Measurements from ENCODE around the gene FNDC11. TPM values are rescaled to one million over a fixed set of nuclear protein-coding genes. Genes with fewer than 3 reads are reported as not detected.

The FNDC11 gene
- total and polyA plus RNA-seq, 2 donors (not counting 3 experiments of a cell fraction or from before 2014, with no cell fraction given), result 0.71 to 1.9 TPM

DNA sequence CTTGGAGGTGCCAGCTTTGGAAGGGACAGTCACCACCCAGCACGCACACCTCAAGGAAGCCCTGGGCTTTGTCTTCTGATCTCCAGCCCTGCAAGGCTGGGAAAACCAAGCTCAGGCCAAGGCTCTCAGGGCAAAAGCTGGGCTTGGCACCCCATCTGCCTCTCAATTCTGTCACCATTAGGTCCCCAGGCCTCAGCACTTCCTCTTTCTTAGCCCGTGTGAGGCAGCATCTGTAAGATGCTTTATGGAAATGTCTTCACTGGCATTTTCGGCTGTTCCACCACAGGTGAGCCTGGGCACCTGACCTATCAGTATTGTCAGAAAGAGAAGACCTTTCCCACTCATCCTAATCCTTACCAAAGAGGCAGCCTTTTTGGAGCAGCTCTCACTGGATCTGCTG is 48.4 kb downstream of the FNDC11 start:
- Histone ChIP-seq H3K9me3 (replicated peaks; ENCODE audit: control insufficient read depth, insufficient read depth, low read length) (no peaks in the 10 kb centered on the region), H3K9ac (replicated peaks; ENCODE audit: extremely low read depth, insufficient read depth, low read length) (no peak overlapping the region), H3K4me2 (ENCODE audit: insufficient read depth, low read length) (no peak overlapping the region), H3K27ac (ENCODE audit: insufficient read depth, low read depth, low read length) (no peak overlapping the region), H3K4me1 (ENCODE audit: control insufficient read depth, extremely low read depth, insufficient read depth, low read length) (no peaks in the 10 kb centered on the region), H4K20me1 (replicated peaks; ENCODE audit: control insufficient read depth, extremely low read depth, insufficient read depth, low read length) (no peaks in the 10 kb centered on the region), H3K9me1 (replicated peaks; ENCODE audit: control insufficient read depth, extremely low read depth, insufficient read depth, low read length) (no peaks in the 10 kb centered on the region), H3K79me2 (ENCODE audit: control insufficient read depth, insufficient read depth, low read length) (peaks cover 6% of the 10 kb centered on the region), H2AFZ (ENCODE audit: low read depth, low read length) (no peak overlapping the region), H3K4me3 (replicated peaks in 1 of 3; ENCODE audit: insufficient read depth in 1 of 3, low read depth in 1 of 3, low read length in 3 of 3) (no peak overlapping the region), H3K27me3 (ENCODE audit: control insufficient read depth in 2 of 2, insufficient read depth in 2 of 2, low read length in 2 of 2) (no peaks in the 10 kb centered on the region), H3K36me3 (ENCODE audit: control insufficient read depth in 2 of 2, extremely low read depth in 1 of 2, insufficient read depth in 2 of 2, low read length in 2 of 2) (peaks cover 5 to 11% of the 10 kb centered on the region in 2 experiments)
- dilution Hi-C loops (cut with MboI; ENCODE audit: extremely low pct_ligation_motif_present, low sequenced_read_pairs) (no loop called here), intact Hi-C loops (cut with micrococcal nuclease) (no loop called here)
- no peak for TF ChIP-seq MYC (IDR thresholded peaks at IDR 0.05; ENCODE audit: low read depth, low read length)
- TF ChIP-seq FOS (IDR thresholded peaks at IDR 0.05; ENCODE audit: borderline replicate concordance, insufficient read depth, low read length), result no peak
- no peak for TF ChIP-seq POLR2A (IDR thresholded peaks at IDR 0.05; ENCODE audit: low read depth, low read length)
- TF ChIP-seq EZH2 (IDR thresholded peaks at IDR 0.05; ENCODE audit: borderline replicate concordance, low read depth, low read length, severe bottlenecking), result no peak
- no peak for TF ChIP-seq POLR2AphosphoS5 (IDR thresholded peaks at IDR 0.05; ENCODE audit: insufficient read depth, low read depth, low read length)
- no peak for TF ChIP-seq JUN (IDR thresholded peaks at IDR 0.05; ENCODE audit: borderline replicate concordance, insufficient read depth, insufficient read length, low read depth)
- TF ChIP-seq, protein P1, sequence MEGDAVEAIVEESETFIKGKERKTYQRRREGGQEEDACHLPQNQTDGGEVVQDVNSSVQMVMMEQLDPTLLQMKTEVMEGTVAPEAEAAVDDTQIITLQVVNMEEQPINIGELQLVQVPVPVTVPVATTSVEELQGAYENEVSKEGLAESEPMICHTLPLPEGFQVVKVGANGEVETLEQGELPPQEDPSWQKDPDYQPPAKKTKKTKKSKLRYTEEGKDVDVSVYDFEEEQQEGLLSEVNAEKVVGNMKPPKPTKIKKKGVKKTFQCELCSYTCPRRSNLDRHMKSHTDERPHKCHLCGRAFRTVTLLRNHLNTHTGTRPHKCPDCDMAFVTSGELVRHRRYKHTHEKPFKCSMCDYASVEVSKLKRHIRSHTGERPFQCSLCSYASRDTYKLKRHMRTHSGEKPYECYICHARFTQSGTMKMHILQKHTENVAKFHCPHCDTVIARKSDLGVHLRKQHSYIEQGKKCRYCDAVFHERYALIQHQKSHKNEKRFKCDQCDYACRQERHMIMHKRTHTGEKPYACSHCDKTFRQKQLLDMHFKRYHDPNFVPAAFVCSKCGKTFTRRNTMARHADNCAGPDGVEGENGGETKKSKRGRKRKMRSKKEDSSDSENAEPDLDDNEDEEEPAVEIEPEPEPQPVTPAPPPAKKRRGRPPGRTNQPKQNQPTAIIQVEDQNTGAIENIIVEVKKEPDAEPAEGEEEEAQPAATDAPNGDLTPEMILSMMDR (IDR thresholded peaks at IDR 0.05; ENCODE audit: extremely low read depth in 1 of 2, insufficient read depth in 1 of 2, low read depth in 1 of 2, low read length in 2 of 2), result no peak
- TF ChIP-seq, protein P2, sequence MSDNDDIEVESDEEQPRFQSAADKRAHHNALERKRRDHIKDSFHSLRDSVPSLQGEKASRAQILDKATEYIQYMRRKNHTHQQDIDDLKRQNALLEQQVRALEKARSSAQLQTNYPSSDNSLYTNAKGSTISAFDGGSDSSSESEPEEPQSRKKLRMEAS (IDR thresholded peaks at IDR 0.05; ENCODE audit: insufficient read depth, insufficient read length), result no peak
- no peak for TF ChIP-seq GATA2 (IDR thresholded peaks at IDR 0.05; ENCODE audit: insufficient read depth, insufficient read length, low read depth, low read length)
- ChIA-PET POLR2A (no interaction called here), CTCF (no interaction called here)
- no peak for FAIRE-seq
- no TSS peak for BruUV-seq (replicated peaks)
- no peak for DNase-seq (ENCODE audit: low read depth, low spot score)

Other genes with a start within 250 kb of the FNDC11 start
- not detected in 2 replicates for gene CHRNA4, start 192.8 kb upstream of the FNDC11 start, total RNA-seq
- not detected in 2 replicates for gene CHRNA4, start 192.8 kb upstream of the FNDC11 start, polyA plus RNA-seq
- not detected in 2 replicates for gene KCNQ2, start 81.5 kb upstream of the FNDC11 start, total RNA-seq
- gene KCNQ2, start 81.5 kb upstream of the FNDC11 start, polyA plus RNA-seq, result not detected in 2 replicates
- 2.9 and 3.4 TPM in 2 replicates for gene EEF1A2, start 55.1 kb upstream of the FNDC11 start, total RNA-seq
- gene EEF1A2, start 55.1 kb upstream of the FNDC11 start, polyA plus RNA-seq, result 2.7 and 2.9 TPM in 2 replicates
- 219 and 233 TPM in 2 replicates for gene PPDPF, start 33.4 kb upstream of the FNDC11 start, total RNA-seq
- gene PPDPF, start 33.4 kb upstream of the FNDC11 start, polyA plus RNA-seq, result 52.2 and 58.9 TPM in 2 replicates
- 0.18 TPM in 1 of 2 replicates, not detected in the other for gene PTK6, start 16.8 kb upstream of the FNDC11 start, total RNA-seq
- 0.05 TPM in 1 of 2 replicates, not detected in the other for gene PTK6, start 16.8 kb upstream of the FNDC11 start, polyA plus RNA-seq
- gene SRMS, start 6.4 kb upstream of the FNDC11 start, total RNA-seq, result not detected in 2 replicates
- gene SRMS, start 6.4 kb upstream of the FNDC11 start, polyA plus RNA-seq, result not detected in 2 replicates
- 29.2 and 33.2 TPM in 2 replicates for gene HELZ2, start 20.1 kb downstream of the FNDC11 start, total RNA-seq
- 10.6 and 16.2 TPM in 2 replicates for gene HELZ2, start 20.1 kb downstream of the FNDC11 start, polyA plus RNA-seq
- 12.1 and 14.1 TPM in 2 replicates for gene GMEB2, start 72.9 kb downstream of the FNDC11 start, total RNA-seq
- 12.7 and 13.4 TPM in 2 replicates for gene GMEB2, start 72.9 kb downstream of the FNDC11 start, polyA plus RNA-seq
- gene STMN3, start 99.3 kb downstream of the FNDC11 start, total RNA-seq, result 1.7 and 1.8 TPM in 2 replicates
- gene STMN3, start 99.3 kb downstream of the FNDC11 start, polyA plus RNA-seq, result 4.7 and 8.4 TPM in 2 replicates
- gene RTEL1, start 104.2 kb downstream of the FNDC11 start, total RNA-seq, result 38.6 and 44.9 TPM in 2 replicates
- gene RTEL1, start 104.2 kb downstream of the FNDC11 start, polyA plus RNA-seq, result 17.0 and 20.6 TPM in 2 replicates
- gene TNFRSF6B, start 142.5 kb downstream of the FNDC11 start, total RNA-seq, result 0.69 TPM in 1 of 2 replicates, not detected in the other
- 11.3 and 20.6 TPM in 2 replicates for gene TNFRSF6B, start 142.5 kb downstream of the FNDC11 start, polyA plus RNA-seq
- gene ARFRP1, start 153.8 kb downstream of the FNDC11 start, total RNA-seq, result 51.6 and 56.3 TPM in 2 replicates
- gene ARFRP1, start 153.8 kb downstream of the FNDC11 start, polyA plus RNA-seq, result 37.0 and 48.7 TPM in 2 replicates
- 29.3 and 31.7 TPM in 2 replicates for gene ZGPAT, start 153.9 kb downstream of the FNDC11 start, total RNA-seq
- gene ZGPAT, start 153.9 kb downstream of the FNDC11 start, polyA plus RNA-seq, result 23.1 and 24.4 TPM in 2 replicates
- 11.5 and 12.2 TPM in 2 replicates for gene LIME1, start 182.5 kb downstream of the FNDC11 start, total RNA-seq
- 10.7 and 16.3 TPM in 2 replicates for gene LIME1, start 182.5 kb downstream of the FNDC11 start, polyA plus RNA-seq
- 69.3 and 69.4 TPM in 2 replicates for gene SLC2A4RG, start 185.6 kb downstream of the FNDC11 start, total RNA-seq
- gene SLC2A4RG, start 185.6 kb downstream of the FNDC11 start, polyA plus RNA-seq, result 41.7 and 66.5 TPM in 2 replicates

All from endothelial cell of umbilical vein (primary cell).